ENCODE results near the gene KRTAP2-2.
"Not testable (repeated sequence)": the region's sequence is repeated elsewhere in the genome, so short reads cannot be mapped to it uniquely, and the experiment has no call there.

- TF ChIP-seq CTCF, POLR2A (IDR thresholded peaks at IDR 0.05): not testable (repeated sequence)
Measured at GRCh38 chr17:41099682-41100480, 44.9 kb upstream of the KRTAP2-2 start.

All from sigmoid colon (tissue), 3 donors.